Measurements from ENCODE around the gene NTF3.
"Not testable (repeated sequence)": the region's sequence is repeated elsewhere in the genome, so short reads cannot be mapped to it uniquely, and the experiment has no call there.

The NTF3 gene

GRCh38 chr12:5525783-5526367 is 94.0 kb downstream of the NTF3 start:
- no peak for DNase-seq (ENCODE audit: low read depth, low spot score)

- no peak for DNase-seq (ENCODE audit: low read depth, low spot score)
These were observed 101.5 kb downstream of the NTF3 start for GRCh38 chr12:5533368-5533767.

- no peak for DNase-seq (ENCODE audit: low read depth, low spot score)
These were observed 102.7 kb downstream of the NTF3 start for GRCh38 chr12:5534426-5535199.

- DNase-seq (ENCODE audit: low read depth, low spot score): no peak
These were observed 103.6 kb downstream of the NTF3 start for GRCh38 chr12:5535541-5535940.

GRCh38 chr12:5537026-5537615 is 105.2 kb downstream of the NTF3 start:
- not testable (repeated sequence) for DNase-seq (ENCODE audit: low read depth, low spot score)

- no peak for DNase-seq (ENCODE audit: low read depth, low spot score)
These were observed 105.9 kb downstream of the NTF3 start for GRCh38 chr12:5537771-5538170.

Measured in astrocyte of the hippocampus (primary cell).